GM19328 (cell line): Measurements from ENCODE around the gene AAMDC.

Experiments used
- ATAC-seq: cut with Tn5 transposase; IDR thresholded peaks from one replicate; pipeline ENCODE4 v1.9.1; 2021; ENCODE audit warnings: mild to moderate bottlenecking, moderate library complexity; ENCODE audit not compliant: unreplicated experiment

The AAMDC gene

DNA sequence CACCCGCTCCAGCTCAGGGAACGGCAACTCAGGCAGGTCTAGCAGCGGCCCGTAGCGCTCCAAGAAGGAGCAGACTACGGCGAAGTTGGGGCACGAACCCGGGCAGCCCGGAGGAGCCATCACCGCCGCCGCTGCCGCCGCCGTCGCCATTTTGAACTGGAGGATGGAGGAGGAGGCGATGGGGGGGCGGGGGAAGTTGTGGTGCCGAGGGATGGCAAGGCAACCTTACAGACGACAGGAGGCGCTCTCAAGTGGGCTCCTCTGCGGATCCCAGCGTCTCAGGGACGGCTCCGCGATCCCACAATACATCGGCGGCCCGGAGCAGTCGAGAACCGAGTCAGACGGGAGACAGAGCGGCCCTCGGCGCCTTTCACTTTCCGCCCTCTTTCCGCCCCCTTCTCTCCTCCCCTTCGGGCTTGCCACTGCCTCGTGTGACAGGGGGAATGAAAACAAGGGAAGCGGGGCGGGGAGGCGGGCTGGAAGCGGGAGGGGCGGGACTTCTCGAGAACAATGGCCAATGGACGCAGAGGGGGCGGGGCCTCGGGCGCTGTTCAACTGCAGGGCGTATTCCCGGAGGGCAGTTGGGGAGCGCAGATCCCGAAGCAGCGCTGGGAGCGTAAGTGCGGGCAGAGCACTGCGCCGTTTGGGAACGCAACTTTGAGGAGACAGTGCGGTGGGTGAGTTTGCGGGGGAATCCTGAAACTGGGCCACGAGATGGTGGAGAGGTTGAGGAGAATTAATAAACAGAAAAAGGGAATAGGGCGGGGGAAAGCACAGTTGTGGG is at the start of gene AAMDC, which contains the start of gene RSF1:
Gene AAMDC, plus strand, starts transcription at position 580 of the 784 bp plus-strand sequence. CDS start 21,353 bp downstream, outside the sequence.
Gene RSF1, minus strand, starts transcription at position 158 of the 784 bp plus-strand sequence. Its CDS starts 8 bp downstream, at position 150.
- peak; percentile 82 for ATAC-seq

DNA sequence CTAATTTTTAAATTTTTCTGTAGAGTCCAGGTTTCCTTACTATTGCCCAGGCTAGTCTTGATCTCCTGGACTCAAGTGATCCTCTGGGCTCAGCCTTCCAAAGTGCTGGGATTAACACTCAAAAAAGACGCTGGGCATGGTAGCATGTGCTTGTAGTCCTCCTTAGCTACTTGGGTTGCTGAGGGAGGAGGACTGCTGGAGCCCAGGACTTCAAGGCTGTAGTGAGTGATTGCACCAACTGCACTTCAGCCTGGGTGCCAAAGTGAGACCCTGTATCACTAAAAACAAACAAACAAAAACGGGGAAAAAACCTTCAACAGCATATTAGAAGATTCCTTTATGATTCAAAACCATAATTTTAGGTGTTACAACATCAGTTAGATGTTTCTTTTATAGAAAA is 45.0 kb upstream of the AAMDC start:
- no peak for ATAC-seq

DNA sequence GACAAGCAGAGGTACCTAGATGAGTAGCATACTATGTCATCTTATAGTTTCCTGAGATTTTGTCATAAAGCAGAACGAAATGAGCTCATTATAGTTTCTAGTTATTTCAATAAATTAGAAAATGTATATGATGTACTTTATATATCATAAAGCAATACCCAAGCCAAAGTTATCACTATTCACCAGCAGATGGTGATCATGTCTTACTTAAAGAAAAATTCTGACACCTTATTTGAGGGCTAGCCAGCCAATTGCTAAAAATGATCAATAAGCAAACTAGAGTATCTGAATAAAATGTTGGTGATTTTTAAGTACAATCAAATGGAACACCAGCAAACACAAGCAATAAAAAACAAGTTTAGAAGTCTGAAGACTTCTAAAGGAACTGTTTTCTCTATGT is 44.5 kb upstream of the AAMDC start:
- no peak for ATAC-seq

DNA sequence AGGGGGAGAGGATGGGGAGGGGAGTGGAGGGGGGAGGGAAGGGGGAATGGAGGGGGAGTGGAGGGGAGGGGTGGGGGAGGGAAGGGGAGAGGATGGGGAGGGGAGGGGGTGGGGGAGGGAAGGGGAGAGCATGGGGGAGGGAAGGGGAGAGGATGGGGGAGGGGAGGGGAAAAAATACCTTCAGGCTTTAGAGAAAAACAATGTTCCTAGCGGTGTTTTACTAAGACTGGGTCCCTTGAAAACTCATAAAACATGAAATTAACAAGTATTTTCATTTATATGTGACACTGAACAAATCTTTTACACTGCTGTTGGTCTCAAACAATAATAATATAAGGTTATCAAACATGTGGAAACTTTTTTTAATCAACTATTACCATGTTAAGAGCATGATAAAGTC is 42.8 kb upstream of the AAMDC start:
- no peak for ATAC-seq

DNA sequence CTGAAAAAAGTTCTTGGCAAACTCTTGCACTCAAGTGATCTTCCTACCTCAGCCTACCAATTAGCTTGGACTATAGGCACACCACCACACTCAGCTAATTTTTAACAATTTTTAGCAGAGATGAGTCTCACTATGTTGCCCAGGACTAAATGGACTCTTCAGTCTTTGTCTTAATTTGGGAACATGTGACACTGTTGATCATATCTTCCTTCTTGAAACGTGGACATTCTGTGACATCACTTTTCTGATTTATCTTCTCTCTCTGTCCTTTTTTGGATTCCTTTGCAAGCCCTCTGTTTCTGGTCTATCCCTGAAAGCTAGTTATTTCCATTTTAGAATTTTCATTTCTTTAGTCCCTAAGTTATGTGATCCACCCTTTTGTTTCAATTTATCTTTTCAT is 42.4 kb upstream of the AAMDC start:
- ATAC-seq, result no peak

DNA sequence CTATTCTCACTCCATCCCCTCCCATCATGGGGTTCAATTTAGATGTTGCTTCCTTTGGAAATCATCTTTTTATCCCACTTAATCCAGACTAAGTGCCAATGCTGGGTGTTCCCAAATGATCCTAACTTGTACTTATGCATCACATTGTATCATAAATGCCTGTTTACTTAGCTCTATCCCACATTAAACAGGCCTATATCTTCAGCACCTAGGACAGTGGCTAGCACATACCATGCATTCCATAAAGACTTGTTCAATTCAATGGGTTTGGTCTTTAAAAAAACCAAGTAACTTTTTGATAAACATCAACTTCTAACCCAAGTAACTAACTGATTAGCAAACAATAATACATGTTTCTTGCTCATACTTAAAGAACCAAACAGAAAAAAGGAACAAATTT is 41.0 kb upstream of the AAMDC start:
- no peak for ATAC-seq

DNA sequence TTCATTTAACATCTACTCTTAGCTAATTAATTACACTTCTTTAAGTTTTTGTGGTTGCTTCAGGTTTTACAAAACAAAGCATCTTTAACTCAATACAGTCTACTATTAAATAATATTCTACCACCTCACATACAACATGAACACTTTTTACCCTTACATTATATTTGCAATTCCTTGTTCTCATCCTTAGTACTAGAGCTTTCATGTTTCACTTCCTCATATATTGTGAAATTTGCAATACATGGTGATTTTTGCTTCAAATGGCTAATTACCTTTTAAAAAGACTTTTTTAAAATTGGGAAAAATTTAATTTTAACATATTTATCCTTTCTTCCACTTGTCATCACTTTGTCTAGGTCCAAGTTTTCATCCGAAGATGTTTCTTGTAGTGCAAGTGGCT is 37.9 kb upstream of the AAMDC start:
- no peak for ATAC-seq

DNA sequence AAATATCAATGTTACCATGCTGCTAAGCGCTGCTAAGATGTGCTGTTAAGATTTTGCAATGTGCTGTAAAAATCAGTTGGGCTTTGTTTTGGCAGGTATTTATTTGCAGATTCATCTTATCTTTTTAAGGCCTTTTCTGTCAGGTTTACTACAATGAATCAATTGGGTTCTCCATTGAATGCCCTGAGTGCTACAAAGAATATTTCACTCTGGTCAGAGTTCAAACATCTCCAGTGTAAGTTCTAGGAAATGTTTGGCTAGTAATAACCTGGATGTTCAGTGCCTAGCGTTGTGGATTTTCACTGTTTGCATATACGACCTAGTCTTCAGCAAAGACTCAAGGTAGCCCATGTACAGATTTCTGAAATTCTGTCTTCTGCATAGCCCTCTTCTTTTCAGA is 36.4 kb upstream of the AAMDC start:
- ATAC-seq, result no peak

DNA sequence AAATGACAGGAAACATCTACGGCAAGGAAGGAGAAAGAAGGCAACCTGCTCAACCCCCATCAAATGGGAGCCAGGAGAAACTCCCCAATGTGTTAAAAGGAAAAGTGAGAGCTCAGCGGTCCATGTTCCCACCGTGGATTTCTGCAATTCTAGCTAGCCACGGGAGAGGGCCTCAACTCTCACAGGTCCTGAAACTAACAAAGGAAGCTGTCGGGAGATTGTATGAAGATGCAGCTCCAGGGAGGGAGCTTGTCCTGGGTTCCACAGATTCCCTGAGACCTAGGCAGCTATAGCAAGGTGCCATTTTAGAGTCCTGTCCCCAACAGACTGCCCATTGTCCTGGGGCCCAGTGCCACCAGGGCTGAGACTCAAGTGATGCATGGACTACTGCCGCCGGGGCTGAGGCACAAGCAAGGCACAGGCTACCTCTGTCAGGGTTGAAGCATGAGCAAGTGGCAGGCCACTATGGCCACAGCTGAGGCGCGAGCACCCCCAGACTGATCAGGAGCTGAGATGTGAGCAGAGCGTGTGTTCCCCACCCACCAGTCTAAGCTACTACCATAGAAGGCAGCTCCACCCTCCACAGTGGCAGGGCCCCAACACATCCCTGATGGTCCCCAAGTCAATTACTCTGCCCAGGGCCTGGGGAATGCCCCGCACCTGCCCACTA is 31.7 kb upstream of the AAMDC start:
- no peak for ATAC-seq

DNA sequence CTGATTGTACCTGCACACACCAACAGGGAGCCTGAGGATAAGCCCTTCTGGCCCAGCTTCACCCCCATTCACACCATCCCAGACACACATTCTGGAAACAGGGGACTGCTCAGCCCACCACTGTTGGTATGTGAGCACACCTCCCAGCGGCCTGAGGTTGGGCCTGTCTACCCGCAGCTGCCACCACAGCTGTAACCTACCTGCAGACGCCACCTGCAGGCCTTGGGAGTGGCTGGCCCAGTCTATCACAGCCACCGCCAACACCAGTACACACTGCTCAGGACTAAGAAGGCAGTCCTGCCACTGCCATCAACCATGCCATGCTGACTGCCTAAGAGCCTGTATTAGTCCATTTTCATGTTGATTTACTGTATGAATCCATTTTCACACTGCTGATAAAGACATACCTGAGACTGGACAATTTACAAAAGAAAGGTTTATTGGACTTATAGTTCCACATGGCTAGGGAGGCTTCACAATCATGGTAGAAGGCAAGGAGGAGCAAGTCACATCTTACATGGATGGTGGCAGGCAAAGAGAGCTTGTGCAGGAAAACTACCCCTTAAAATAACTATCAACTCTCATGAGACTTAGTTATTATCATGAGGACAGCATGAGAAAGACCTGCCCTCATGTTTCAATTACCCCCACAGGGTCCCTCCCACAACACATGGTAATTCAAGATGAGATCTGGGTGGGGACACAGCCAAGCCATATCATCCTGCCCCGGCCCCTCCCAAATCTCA is 31.0 kb upstream of the AAMDC start:
- no peak for ATAC-seq

DNA sequence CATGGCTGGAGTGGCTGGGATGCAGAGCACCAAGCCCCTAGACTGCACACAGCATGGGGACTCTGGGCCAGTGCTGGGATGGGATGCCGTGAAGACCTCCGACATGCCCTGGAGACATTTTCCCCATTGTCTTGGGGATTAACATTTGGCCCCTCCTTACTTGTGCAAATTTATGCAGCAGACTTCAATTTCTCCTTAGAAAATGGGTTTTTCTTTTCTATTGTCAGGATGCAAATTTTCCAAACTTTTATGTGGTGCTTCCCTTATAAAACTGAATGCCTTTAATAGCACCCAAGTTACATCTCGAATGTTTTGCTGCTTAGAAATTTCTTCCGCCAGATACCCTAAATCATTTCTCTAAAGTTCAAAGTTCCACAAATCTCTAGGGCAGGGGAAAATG is 29.6 kb upstream of the AAMDC start:
- ATAC-seq, result no peak

DNA sequence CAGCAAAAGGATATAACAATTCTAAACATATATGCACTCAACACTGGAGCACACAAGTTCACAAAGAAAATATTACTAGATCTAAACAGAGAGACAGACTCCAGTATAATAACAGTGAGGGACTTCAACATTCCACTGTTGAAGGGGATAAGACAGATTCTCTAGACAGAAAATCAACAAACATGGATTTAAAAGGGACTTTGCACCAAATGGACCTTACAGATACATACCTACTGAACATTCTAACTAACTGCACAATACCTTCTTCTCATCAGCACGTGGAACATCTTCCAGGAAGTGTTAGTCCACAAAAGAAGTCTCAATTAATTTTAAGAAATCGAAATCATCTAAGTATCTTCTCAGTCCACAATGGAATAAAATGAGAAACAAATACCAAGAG is 27.0 kb upstream of the AAMDC start:
- no peak for ATAC-seq

DNA sequence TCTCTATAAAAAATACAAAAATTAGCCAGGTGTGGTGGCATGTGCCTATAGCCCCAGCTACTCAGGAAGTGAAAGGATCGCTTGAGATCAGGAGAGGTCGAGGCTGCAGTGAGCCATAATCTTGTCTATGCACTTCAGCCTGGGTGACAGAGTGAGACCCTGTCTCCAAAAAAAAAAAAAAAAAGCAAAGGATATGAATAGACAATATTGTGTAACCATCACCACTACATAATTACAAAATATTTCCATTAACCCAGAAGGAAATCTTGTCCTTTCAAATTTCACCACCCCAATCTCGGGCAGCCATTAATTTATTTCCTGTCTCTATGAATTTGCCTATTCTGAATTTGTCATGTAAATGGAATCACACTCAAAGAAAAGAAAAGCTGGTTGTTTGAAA is 21.6 kb upstream of the AAMDC start:
- ATAC-seq, result no peak

DNA sequence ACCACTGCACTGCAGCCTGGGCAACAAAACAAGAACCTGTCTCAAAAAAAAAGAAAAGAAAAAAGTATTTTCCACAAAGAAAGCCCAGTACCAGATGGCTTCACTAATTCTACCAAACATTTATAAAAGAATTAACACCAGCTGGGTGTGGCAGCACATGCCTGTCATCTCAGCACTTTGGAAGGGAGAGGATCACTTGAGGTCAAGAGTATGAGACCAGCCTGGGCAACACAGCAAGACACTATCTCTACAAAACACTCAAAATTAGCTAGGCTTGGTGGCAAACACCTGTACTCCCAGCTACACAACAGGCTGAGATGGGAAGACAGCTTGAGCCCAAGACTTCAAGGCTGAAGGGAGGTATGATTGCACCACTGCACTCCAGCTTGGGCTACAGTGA is 20.5 kb upstream of the AAMDC start:
- ATAC-seq, result no peak

DNA sequence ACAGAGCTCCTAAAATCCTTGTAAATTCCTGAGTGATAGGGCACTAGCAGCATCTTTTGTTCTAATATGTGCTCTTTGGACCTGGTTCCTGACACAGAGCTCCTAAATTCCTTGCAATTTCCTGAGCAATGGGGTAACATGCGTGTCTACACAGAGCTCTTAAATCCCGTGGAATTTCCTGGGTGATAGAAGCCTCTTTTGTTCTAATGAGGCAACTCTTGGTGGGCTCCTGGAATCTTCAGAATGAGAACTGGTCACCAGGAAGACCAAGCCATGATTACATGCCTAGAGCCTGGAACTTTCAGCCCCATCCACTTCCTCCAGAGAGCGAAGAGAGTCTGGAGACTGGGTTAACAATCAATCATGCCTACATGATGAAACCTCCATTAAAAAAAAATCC is 19.5 kb upstream of the AAMDC start:
- no peak for ATAC-seq

DNA sequence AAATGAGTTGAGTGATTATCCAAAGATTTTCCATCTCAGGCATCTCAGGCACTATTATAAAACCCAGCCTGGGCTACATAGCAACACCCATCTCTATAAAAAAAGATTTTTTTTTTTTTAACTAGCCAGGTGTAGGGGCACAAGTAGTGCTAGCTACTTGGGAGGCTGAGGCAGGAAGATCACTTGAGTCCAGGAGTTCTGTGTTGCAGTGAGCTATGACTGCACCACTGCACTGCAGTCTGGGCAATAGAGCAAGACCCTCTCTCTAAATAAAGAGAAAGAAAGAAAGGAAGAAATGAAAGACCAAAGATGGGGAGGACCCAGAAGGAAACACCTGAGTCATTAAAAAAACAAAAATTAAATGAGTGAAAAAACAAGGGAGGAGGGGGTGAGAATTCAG is 14.5 kb upstream of the AAMDC start:
- no peak for ATAC-seq

DNA sequence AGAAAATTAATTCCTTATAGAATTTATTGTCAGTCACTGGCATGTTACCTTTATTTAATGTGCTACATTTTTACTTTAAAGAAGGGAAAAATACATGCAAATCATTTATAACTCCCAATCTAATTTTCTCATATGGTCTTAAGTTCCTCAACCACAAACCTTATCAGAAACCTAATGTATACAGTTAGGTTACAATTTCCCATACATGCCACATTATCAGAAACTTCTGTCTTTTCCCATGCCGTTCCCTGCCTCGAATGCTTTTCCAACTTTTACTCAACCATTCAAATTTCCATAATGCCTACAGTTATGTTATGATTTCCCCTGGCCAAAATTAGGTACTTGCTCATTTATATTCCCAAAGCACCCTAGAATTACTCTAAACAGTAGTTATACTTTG is 14.0 kb upstream of the AAMDC start:
- no peak for ATAC-seq

DNA sequence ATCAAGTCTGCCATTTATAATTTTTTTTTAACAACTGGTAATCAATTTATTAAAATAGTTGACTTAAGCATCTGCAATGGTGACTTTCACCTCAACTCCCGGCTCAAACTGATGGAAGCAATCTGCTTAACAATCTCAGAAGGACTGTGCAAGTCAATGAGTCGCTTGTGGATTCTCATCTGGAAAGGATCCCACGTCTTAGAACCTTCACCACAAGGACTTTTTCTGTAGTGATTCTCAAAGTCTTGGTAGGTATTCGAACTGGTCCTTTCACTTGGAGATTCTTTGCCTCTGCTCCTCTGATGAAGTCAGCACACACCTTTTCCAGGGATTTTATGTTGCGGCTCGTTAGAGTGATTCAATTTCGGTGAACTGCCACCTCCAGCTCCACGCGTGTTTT is 7.7 kb upstream of the AAMDC start:
- ATAC-seq, result no peak

DNA sequence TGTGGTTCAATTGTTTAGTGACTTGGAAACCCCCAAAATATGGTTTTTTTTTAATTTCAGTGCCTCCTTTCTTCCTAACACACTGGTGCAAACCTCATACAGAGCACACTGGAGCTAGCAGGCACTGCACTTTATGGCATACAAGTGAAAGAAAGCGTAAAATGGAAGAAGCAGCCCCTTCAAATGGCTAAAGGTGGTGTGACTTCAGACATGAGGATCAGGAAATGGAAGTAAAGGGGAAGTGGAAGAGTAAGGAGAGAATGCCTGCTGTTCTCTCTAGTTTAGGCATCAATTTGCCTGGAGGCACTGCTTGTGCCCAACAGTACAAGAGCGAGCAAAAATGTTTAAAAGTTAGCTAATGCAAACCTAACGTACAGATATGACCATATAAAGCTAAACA is 6.1 kb upstream of the AAMDC start:
- no peak for ATAC-seq

DNA sequence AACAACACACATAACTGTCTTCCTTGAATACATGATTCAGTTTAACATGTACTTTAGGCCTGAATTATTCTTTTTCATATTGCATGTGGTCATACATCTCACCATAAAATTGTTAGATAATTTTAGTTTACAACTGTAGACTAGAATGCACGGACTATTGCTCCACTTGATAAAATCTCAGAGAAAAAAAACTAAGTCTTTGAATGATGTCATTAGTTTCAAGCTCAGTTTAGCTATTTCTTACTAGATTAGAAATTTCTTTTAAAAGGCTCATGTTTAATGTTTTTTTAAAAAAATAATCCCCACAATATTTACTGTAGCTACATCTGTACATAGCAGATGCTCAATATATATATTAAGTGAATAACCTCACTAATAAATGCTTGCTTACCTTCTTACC is 5.5 kb upstream of the AAMDC start:
- ATAC-seq, result no peak

DNA sequence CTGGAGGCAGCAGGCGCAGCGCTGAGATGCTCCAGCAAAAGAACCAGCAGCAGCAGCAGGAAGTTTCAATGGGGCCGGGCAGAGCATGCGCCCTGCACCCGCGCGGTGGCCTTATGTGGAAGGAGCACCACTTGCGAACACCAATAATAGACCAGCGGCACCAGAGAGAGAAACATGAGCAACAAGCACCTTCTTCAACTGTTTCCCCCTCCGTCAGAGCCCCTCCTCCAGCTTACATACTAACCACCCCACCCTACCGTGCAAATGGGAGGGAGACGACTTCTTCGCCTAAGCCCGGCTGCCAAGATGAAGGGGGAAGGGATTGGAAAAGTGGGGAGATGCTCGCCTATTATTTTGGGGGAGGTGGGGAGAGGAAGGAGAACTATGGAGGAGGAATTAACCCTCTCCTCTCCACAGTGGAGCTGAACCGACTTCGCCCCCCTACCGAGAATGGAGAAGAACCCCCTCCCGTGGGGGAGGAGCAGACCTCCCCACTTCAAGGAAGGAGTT is 1.5 kb upstream of the AAMDC start:
- ATAC-seq, result peak; percentile 39
